Thyroid gland (tissue), 4 donors: ENCODE measurements around the gene SIRPB2.

Experiments
- CTCF ChIP-seq, 6 experiments: fragments of 200-600 bp in 3 of 6; fragments of 450-650 bp in 3 of 6; sonication (generic) in 3 of 6; IDR thresholded peaks; one replicate each; pipeline ENCODE4 v1.5.1; 2016 to 2019; ENCODE audit warnings: antibody characterized with exemption in 6 of 6, mild to moderate bottlenecking in 2 of 6, inconsistent platforms in 1 of 6, moderate library complexity in 1 of 6
- POLR2A ChIP-seq, 2 donors: fragments of 450-650 bp; IDR thresholded peaks; one replicate each; pipeline ENCODE4 v1.6.1; 2017; ENCODE audit warnings: antibody characterized with exemption in 2 of 2, mild to moderate bottlenecking in 2 of 2, moderate library complexity in 1 of 2

- no peak for TF ChIP-seq CTCF (IDR thresholded peaks at IDR 0.05)
- TF ChIP-seq POLR2A (IDR thresholded peaks at IDR 0.05) = no peak
These were observed 63.7 kb downstream of the SIRPB2 start for GRCh38 chr20:1427457-1428054.
